GOT3 (cell line): ENCODE results near the gene CA7.

Experiments
- DNase-seq: peaks from one replicate; lab custom pipeline; 2025; ENCODE audit warnings: mixed read lengths; lab: John Stamatoyannopoulos, UW

Gene CA7

DNA sequence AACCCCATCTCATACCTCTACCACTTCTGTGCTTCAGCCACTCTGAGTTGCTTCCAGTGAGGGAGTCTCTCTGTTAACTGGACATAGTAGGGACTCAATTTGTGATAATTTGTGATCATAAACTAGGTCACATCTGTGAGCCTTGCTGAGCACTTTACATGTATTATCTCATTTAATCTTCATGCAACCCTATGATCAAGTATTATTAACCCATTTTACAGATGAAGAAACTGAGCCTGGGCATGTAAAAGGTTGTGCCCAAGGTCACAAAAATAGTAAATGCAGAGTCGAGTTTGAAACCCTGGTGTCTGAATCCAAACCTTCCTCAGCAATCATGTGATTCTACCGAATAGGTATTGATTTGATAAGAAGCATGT lies 54.7 kb downstream of the CA7 start:
- no peak for DNase-seq

DNA sequence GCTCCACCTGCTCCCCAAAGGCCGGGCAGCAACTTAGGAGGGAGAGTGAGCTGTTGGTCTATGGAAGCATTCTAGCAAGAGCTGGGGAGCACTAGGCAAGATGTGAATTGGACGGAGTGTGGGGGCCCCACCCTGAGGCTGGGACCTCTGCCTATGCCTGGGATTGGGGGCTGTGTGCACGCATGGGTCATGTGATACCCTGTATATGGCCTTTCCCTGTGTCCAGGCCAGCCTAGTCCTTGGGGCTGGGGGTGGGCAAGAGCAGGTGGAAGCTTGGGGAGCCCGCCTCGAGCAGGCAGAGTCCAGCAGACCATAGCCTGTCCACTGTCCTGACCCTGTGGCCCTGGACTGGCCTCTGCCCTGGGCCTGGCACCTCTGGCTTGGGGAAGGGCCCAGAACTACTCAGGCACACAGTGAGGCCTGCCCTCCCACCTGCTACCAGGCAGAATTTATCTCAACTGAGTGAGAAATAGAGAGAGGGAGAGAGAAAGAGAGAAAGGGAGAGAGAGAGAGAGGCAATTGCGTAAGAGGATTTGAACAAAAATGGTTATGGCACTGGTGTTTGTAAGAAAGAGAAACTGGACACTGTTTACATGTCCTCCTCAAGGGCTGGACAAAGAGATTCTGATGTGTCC lies 55.2 kb downstream of the CA7 start:
- DNase-seq = no peak

DNA sequence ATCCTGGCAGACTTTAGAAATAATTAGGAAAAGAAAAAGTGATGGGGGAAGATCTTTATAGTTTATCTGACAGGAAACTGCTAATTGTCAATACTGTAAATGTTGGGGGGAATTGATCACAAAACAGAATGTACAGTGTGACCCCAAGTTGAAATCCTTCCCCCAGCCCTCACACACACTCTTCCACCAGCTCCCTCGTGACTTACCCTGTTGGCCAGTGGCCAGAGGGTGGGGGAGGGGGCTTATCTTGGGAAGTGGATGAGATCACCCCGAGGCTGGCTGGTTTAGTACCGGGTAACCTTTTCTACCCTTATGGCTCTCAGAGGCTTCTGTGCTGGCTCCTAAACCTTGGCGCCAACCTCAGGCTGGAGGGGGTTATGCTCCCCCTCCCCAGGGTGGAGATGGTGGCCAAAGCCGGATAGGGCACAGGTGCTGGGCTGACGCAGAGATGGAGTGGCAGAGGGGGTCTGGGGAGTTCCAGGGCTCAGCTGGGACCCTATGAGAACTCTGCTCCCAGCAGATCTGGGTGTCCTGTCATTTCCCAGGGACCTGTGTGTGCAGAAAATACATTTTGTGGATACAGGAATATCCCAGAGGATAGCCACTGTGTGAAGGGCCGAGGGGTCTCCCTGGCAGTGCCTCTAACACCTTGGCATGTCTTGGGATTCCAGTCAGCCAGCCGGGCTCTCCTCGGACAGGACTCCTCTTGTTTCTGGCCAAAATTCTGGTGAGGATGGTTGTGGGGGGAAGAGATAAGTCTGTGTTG lies 55.9 kb downstream of the CA7 start:
- peak; percentile 31 for DNase-seq

DNA sequence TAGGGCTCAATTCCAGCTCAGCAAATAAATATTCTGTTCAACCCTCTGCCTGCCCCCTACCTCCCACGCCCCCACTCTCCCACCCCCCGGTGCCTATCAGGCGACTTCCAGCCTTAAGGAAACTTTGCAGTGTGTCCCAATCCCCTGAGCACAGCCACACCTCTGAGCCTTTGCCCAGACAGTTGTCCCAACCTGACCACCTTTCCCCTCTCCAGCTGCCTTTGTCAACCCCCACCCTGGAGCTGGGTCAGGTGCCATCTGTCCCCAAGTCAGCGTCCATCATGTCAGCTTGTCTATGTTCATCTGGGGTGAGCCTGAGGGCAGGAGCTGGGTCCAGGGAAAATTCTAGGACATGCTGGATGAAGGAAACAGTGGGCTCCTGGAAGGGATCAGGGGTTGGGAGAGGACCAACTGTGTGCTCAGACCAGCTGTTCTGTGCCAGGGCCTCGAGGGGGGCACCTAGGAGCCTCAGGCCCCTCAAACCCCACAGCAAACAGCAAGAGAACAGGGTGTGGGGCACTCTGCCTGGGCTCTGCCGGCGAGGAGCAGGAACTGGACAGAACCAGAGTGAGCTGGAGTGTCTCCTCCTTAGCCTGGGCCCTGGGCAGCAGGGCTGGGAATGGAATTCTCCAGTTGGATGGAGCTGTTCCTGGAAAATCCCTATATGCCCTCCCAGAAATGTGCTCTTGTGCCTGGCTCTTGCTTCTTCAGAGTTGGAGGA lies 56.7 kb downstream of the CA7 start:
- DNase-seq = no peak

DNA sequence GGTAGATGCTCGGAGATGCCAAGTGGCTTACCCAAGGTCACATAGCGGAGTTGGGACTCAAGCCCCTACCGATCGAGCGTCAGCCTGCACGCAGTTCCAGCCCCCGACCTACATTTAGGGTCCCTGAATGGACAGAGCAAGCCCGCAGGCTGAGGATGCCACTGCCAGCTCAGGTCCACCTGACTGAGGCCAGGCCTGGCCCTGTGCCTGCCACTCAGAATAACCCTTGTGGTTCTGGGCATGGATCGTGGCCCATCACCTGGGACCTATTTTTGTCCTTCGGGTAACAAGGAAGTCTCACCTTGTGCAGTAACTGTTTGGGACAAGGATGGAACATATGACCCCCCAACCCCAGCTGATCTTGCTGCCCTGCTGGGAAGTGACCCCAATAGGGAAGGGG lies 57.4 kb downstream of the CA7 start:
- no peak for DNase-seq

DNA sequence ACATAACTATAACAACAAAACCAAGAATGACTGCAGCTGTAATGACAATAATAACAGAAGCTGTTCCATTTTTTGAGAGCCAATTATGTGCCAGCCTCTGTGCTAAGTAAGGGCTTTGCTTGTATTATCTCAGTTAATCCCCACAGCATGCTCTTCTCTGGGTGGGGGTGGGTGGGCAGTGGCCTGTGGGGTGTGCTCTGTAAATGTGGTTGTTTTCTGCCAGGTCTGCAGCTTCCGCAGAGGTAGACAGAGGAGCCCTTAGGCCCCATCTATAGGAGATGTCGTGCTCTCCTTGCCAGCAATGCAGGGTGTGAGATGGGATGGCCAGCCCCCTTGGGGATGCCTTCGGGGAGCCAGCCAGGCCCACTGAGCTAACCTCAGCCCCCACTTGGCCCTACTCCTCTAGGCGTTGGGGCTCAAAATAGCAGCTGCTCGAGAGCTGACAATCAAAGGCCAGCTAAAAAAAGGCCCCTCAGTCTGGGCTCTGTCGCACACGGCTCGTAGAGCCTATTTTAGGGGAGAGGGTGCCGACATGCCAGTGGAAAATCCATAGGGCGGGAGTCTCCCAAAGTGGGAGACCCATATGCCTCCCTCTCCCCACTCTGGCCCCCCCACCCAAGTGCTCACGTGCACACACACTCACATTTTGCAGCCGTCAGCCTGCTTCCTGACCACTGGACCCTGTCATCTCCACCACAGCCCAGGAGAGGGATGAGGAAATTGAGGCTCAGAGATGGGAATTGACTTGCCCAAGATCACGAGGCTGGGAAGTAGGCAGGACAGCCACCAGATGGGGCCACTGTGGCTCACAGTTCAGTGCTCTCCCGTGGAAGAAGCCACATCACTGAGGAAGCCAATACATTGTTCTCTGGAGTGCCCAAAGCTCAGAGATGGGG lies 58.7 kb downstream of the CA7 start:
- DNase-seq = no peak
